ENCODE results near the gene ASTN1.

- TF ChIP-seq POLR2A (IDR thresholded peaks at IDR 0.05) (no peak), CTCF (IDR thresholded peaks at IDR 0.05) (no peak), POLR2AphosphoS5 (IDR thresholded peaks at IDR 0.05) (no peak)
Measured at GRCh38 chr1:177045151-177045550, 119.4 kb downstream of the ASTN1 start.
